ENCODE measurements around the gene STK32B.

GRCh38 chr4:5341526-5341925 lies 290.2 kb downstream of the STK32B start:
- TF ChIP-seq JUND (IDR thresholded peaks at IDR 0.05) (no peak), YY1 (IDR thresholded peaks at IDR 0.05) (no peak), CTCF (IDR thresholded peaks at IDR 0.05; ENCODE audit: low read depth, low read length, missing input control) (no peak), ATF3 (IDR thresholded peaks at IDR 0.05) (no peak), SP1 (IDR thresholded peaks at IDR 0.05) (no peak), TAF1 (conservative IDR thresholded peaks at IDR 0.05) (no peak), MAX (IDR thresholded peaks at IDR 0.05) (no peak), GABPA (IDR thresholded peaks at IDR 0.05 in 1 of 2, conservative IDR thresholded peaks at IDR 0.05 in 1 of 2) (no peak), HNF4G (IDR thresholded peaks at IDR 0.05) (no peak), EGR1 (IDR thresholded peaks at IDR 0.05; ENCODE audit: low read depth in 2 of 2) (no peak), REST (IDR thresholded peaks at IDR 0.05) (no peak), RXRA (IDR thresholded peaks at IDR 0.05) (no peak)

All from liver (tissue), 3 donors.